Keratinocyte (primary cell): ENCODE measurements around the gene MYH15. TPM values are rescaled to one million over a fixed set of nuclear protein-coding genes. Genes with fewer than 3 reads are reported as not detected.

Experiments used
- DNase-seq: peaks from one replicate; pipeline ENCODE4 v3.0.0-alpha.2; 2011; ENCODE audit warnings: low read depth, missing footprints, low spot score
- FAIRE-seq: peaks from 2 replicates; lab custom pipeline; 2011; peaks lifted over from hg19 to GRCh38; lab: Jason Lieb, UNC
- H2AFZ ChIP-seq: 2 replicates; pipeline ENCODE4 v1.6.0; 2012; ENCODE audit warnings: low read length, control low read depth, inconsistent platforms; ENCODE audit not compliant: control insufficient read depth
- H3K27ac ChIP-seq: 2 replicates; pipeline ENCODE4 v1.5.1; 2011; ENCODE audit warnings: low read length; ENCODE audit not compliant: control insufficient read depth, insufficient read depth
- H3K27me3 ChIP-seq: 3 replicates; pipeline ENCODE4 v1.6.0; 2011; ENCODE audit warnings: low read length; ENCODE audit not compliant: control insufficient read depth, insufficient read depth; ENCODE audit errors: extremely low read depth
- H3K36me3 ChIP-seq, 2 experiments: 2 replicates in 1 of 2; 3 replicates in 1 of 2; pipeline ENCODE4 v1.5.1; 2011; ENCODE audit warnings: low read length in 2 of 2, mild to moderate bottlenecking in 1 of 2; ENCODE audit not compliant: control insufficient read depth in 2 of 2, insufficient read depth in 2 of 2; ENCODE audit errors: extremely low read depth in 1 of 2
- H3K4me1 ChIP-seq: 3 replicates; pipeline ENCODE4 v1.5.1; 2011; ENCODE audit warnings: low read length; ENCODE audit not compliant: control insufficient read depth, insufficient read depth; ENCODE audit errors: extremely low read depth
- H3K4me2 ChIP-seq: 3 replicates; pipeline ENCODE4 v1.6.0; 2011; ENCODE audit warnings: low read depth, low read length; ENCODE audit not compliant: control insufficient read depth, insufficient read depth; ENCODE audit errors: extremely low read depth
- H3K4me3 ChIP-seq, 3 experiments: fragments of 200-600 bp in 1 of 3; sonication (generic) in 1 of 3; 2 replicates in 2 of 3; 3 replicates in 1 of 3; pipeline ENCODE4 v1.5.1; 2011 to 2016; ENCODE audit warnings: low read length in 3 of 3, mild to moderate bottlenecking in 3 of 3, control low read depth in 2 of 3, inconsistent platforms in 1 of 3, low read depth in 1 of 3, mixed read lengths in 1 of 3, mixed run types in 1 of 3, moderate library complexity in 1 of 3; ENCODE audit not compliant: control insufficient read depth in 2 of 3, insufficient read depth in 2 of 3; ENCODE audit errors: extremely low read depth in 1 of 3
- H3K79me2 ChIP-seq: 2 replicates; pipeline ENCODE4 v1.6.0; 2012; ENCODE audit warnings: low read length; ENCODE audit not compliant: control insufficient read depth, insufficient read depth
- H3K9ac ChIP-seq: 3 replicates; pipeline ENCODE4 v1.6.0; 2011; ENCODE audit warnings: low read length; ENCODE audit not compliant: control insufficient read depth, insufficient read depth; ENCODE audit errors: extremely low read depth
- H3K9me1 ChIP-seq: 3 replicates; pipeline ENCODE4 v1.6.0; 2011; ENCODE audit warnings: low read length; ENCODE audit not compliant: control insufficient read depth, insufficient read depth; ENCODE audit errors: extremely low read depth
- H3K9me3 ChIP-seq: 2 replicates; pipeline ENCODE4 v1.5.1; 2012; ENCODE audit warnings: low read depth, low read length; ENCODE audit not compliant: control insufficient read depth
- H4K20me1 ChIP-seq: 3 replicates; pipeline ENCODE4 v1.6.0; 2011; ENCODE audit warnings: low read length; ENCODE audit not compliant: control insufficient read depth, insufficient read depth; ENCODE audit errors: extremely low read depth
- CTCF ChIP-seq, 3 experiments: IDR thresholded peaks in 1 of 3; conservative IDR thresholded peaks in 1 of 3; optimal IDR thresholded peaks in 1 of 3; 2 replicates in 2 of 3; 3 replicates in 1 of 3; pipeline versions ENCODE3 to v1.5.1; 2011; ENCODE audit warnings: low read length in 3 of 3, mild to moderate bottlenecking in 3 of 3, moderate library complexity in 2 of 3, control low read depth in 1 of 3, inconsistent platforms in 1 of 3; ENCODE audit not compliant: insufficient read depth in 2 of 3; ENCODE audit errors: extremely low read depth in 1 of 3
- EZH2 ChIP-seq: IDR thresholded peaks from one replicate; pipeline ENCODE4 v1.6.1; 2012; ENCODE audit warnings: inconsistent platforms, mild to moderate bottlenecking, low read length, moderate library complexity
- dilution Hi-C: fragments of 300-500 bp; cut with MboI; formaldehyde crosslinking; loops from one replicate; pipeline ENCODE4 v1.7.0; 2020; ENCODE audit warnings: low sequenced_read_pairs; ENCODE audit not compliant: extremely low pct_ligation_motif_present
- polyA plus RNA-seq, 5 experiments: library from polyadenylated mRNA; depleted of rRNA in 3 of 5; stranded (reverse) in 3 of 5; stranded (forward) in 1 of 5; unstranded in 1 of 5; fragments of >200 nt; gene quantifications; 1 replicate in 1 of 5; 2 replicates in 3 of 5; 3 replicates in 1 of 5; pipeline versions ENCODE4 v1.2.1 to v1.2.3, GENCODE V29; 2011 to 2012; ENCODE audit warnings: missing spikeins in 2 of 5, low read depth in 1 of 5, low replicate concordance in 1 of 5

The MYH15 gene
- polyA plus RNA-seq, 1 donor (not counting 4 experiments of a cell fraction or from before 2014, with no cell fraction given), result 0.87 TPM

GRCh38 chr3:108527109-108527508, 16.7 kb upstream of the MYH15 start:
- Histone ChIP-seq H3K79me2 (no peaks in the 10 kb centered on the region), H2AFZ (no peak overlapping the region), H3K36me3 (no peaks in the 10 kb centered on the region), H3K4me2 (no peak overlapping the region), H3K27me3 (no peaks in the 10 kb centered on the region), H3K4me1 (no peaks in the 10 kb centered on the region), H4K20me1 (no peaks in the 10 kb centered on the region), H3K27ac (no peak overlapping the region), H3K9ac (no peak overlapping the region), H3K9me1 (no peaks in the 10 kb centered on the region), H3K9me3 (no peaks in the 10 kb centered on the region), H3K4me3 (no peak overlapping the region)
- no peak for TF ChIP-seq EZH2
- TF ChIP-seq CTCF (optimal IDR thresholded peaks at IDR 0.05 in 1 of 3, IDR thresholded peaks at IDR 0.05 in 1 of 3, conservative IDR thresholded peaks at IDR 0.05 in 1 of 3; ENCODE audit: extremely low read depth in 1 of 3, insufficient read depth in 2 of 3, low read length in 3 of 3), result no peak
- dilution Hi-C loops, result no loop called here
- FAIRE-seq, result no peak
- no peak for DNase-seq

- Histone ChIP-seq H3K9ac (no peak overlapping the region), H3K36me3 (no peaks in the 10 kb centered on the region), H3K9me1 (no peaks in the 10 kb centered on the region), H3K4me2 (no peak overlapping the region), H3K27me3 (no peaks in the 10 kb centered on the region), H3K9me3 (no peaks in the 10 kb centered on the region), H3K79me2 (no peaks in the 10 kb centered on the region), H3K27ac (no peak overlapping the region), H4K20me1 (no peaks in the 10 kb centered on the region), H3K4me1 (no peaks in the 10 kb centered on the region), H2AFZ (no peak overlapping the region), H3K4me3 (no peak overlapping the region)
- no peak for FAIRE-seq
- TF ChIP-seq CTCF (optimal IDR thresholded peaks at IDR 0.05 in 1 of 3, IDR thresholded peaks at IDR 0.05 in 1 of 3, conservative IDR thresholded peaks at IDR 0.05 in 1 of 3; ENCODE audit: extremely low read depth in 1 of 3, insufficient read depth in 2 of 3, low read length in 3 of 3) (no peak), EZH2 (no peak)
- no peak for DNase-seq
- dilution Hi-C loops, result no loop called here
These were observed 15.6 kb upstream of the MYH15 start for GRCh38 chr3:108525971-108526370.
